ENCODE data around the gene DDX39B. TPM values are rescaled to one million over a fixed set of nuclear protein-coding genes. Genes with fewer than 3 reads are reported as not detected.
"Not testable (repeated sequence)": the region's sequence is repeated elsewhere in the genome, so short reads cannot be mapped to it uniquely, and the experiment has no call there.

The DDX39B gene
- total and polyA plus RNA-seq, 8 donors = 201 to 685 (median 600) TPM

GRCh38 chr6:31558631-31559500 is 17.1 kb upstream of the DDX39B start:
- H3K27ac ChIP-seq = peak overlapping the region; percentile 70 to 95
- H3K9me3 ChIP-seq = no peaks in the 10 kb centered on the region
- no peaks in the 10 kb centered on the region for H3K27me3 ChIP-seq
- ATAC-seq = peak; percentile 66
- peaks cover 7 to 78% of the 10 kb centered on the region in 2 donors for H3K4me1 ChIP-seq
- H3K36me3 ChIP-seq = peaks cover 0 to 31% of the 10 kb centered on the region in 2 donors
- H3K4me3 ChIP-seq = peak overlapping the region in 1 of 2 donors; percentile 26
- no peak for TF ChIP-seq CTCF (IDR thresholded peaks at IDR 0.05)
- peak in 2 of 4 donors; percentile 68 to 83 for DNase-seq
- intact Hi-C loops (cut with DNase I) = no loop called here

GRCh38 chr6:31558318-31558625 is 16.5 kb upstream of the DDX39B start:
- no peaks in the 10 kb centered on the region for H3K27me3 ChIP-seq
- H3K4me3 ChIP-seq = peak overlapping the region in 1 of 2 donors; percentile 26
- H3K4me1 ChIP-seq = peaks cover 7 to 76% of the 10 kb centered on the region in 2 donors
- intact Hi-C loops (cut with DNase I) = no loop called here
- H3K9me3 ChIP-seq = no peaks in the 10 kb centered on the region
- peak overlapping the region in 1 of 2 donors; percentile 95 for H3K27ac ChIP-seq
- no peak for TF ChIP-seq CTCF (IDR thresholded peaks at IDR 0.05)
- ATAC-seq (no peak), DNase-seq (no peak)
- peaks cover 0 to 31% of the 10 kb centered on the region in 2 donors for H3K36me3 ChIP-seq

- H3K4me1 ChIP-seq = peaks cover 7 to 76% of the 10 kb centered on the region in 2 donors
- ATAC-seq (no peak), DNase-seq (peak in 1 of 4 donors; percentile 79)
- H3K9me3 ChIP-seq = no peaks in the 10 kb centered on the region
- intact Hi-C loops (cut with DNase I) = no loop called here
- H3K27me3 ChIP-seq = no peaks in the 10 kb centered on the region
- H3K27ac ChIP-seq = peak overlapping the region in 1 of 2 donors; percentile 95
- peak overlapping the region in 1 of 2 donors; percentile 26 for H3K4me3 ChIP-seq
- H3K36me3 ChIP-seq = peaks cover 0 to 31% of the 10 kb centered on the region in 2 donors
- TF ChIP-seq CTCF (IDR thresholded peaks at IDR 0.05) = no peak
Observed at GRCh38 chr6:31557443-31558317, 15.9 kb upstream of the DDX39B start.

- peaks cover 0 to 34% of the 10 kb centered on the region in 2 donors for H3K36me3 ChIP-seq
- H3K9me3 ChIP-seq = no peaks in the 10 kb centered on the region
- no peak for TF ChIP-seq CTCF (IDR thresholded peaks at IDR 0.05)
- H3K4me1 ChIP-seq = peaks cover 7 to 79% of the 10 kb centered on the region in 2 donors
- no peak for DNase-seq
- H3K27ac ChIP-seq = no peak overlapping the region
- no peak for ATAC-seq
- H3K4me3 ChIP-seq = no peak overlapping the region
- intact Hi-C loops (cut with DNase I) = no loop called here
- H3K27me3 ChIP-seq = no peaks in the 10 kb centered on the region
Observed at GRCh38 chr6:31556307-31556706, 14.5 kb upstream of the DDX39B start.

GRCh38 chr6:31551371-31551770 is 9.6 kb upstream of the DDX39B start:
- DNase-seq = peak in 1 of 4 donors; percentile 71
- H3K9me3 ChIP-seq; H3K4me3 ChIP-seq; ATAC-seq; H3K27me3 ChIP-seq; intact Hi-C loops (cut with DNase I): not testable (repeated sequence)
- Histone ChIP-seq H3K4me1 (peaks cover 9 to 61% of the 10 kb centered on the region in 2 donors), H3K36me3 (peaks cover 0 to 25% of the 10 kb centered on the region in 2 donors), H3K27ac (peak overlapping the region in 1 of 2 donors; percentile 37)
- TF ChIP-seq CTCF (IDR thresholded peaks at IDR 0.05) = peak; percentile 10 to 67

All from left lung (tissue), 10 donors.